ENCODE results near the gene PRPF38B. TPM values are rescaled to one million over a fixed set of nuclear protein-coding genes. Genes with fewer than 3 reads are reported as not detected.

Gene PRPF38B
- total and polyA plus RNA-seq, 2 of the 8 experiments (the other 6 are each of a cell fraction or from before 2014, with no cell fraction given): 16.6 to 50.6 TPM

- H3K14ac ChIP-seq (ENCODE audit: insufficient read length): no peak overlapping the region
- no peak overlapping the region for H2AFZ ChIP-seq (ENCODE audit: low read length)
- no peak overlapping the region for H3K18ac ChIP-seq (ENCODE audit: extremely low read depth, low read length)
- DNase-seq (ENCODE audit: low read depth in 1 of 2, low spot score in 2 of 2): no peak
- no peak overlapping the region for H3K9ac ChIP-seq (replicated peaks in 1 of 4; ENCODE audit: extremely low read depth in 1 of 4, low read depth in 3 of 4, low read length in 3 of 4)
- no peaks in the 10 kb centered on the region for H3K36me3 ChIP-seq (ENCODE audit: control insufficient read depth in 2 of 4, insufficient read depth in 4 of 4, low read length in 3 of 4)
- no peaks in the 10 kb centered on the region for H3K23me2 ChIP-seq (ENCODE audit: low read depth, low read length)
- H4K91ac ChIP-seq (replicated peaks; ENCODE audit: insufficient read length, low read length): no peak overlapping the region
- H2BK12ac ChIP-seq (ENCODE audit: low read depth, low read length): no peak overlapping the region
- no peak overlapping the region for H3K27ac ChIP-seq (ENCODE audit: low read depth, low read length)
- H3K79me2 ChIP-seq (ENCODE audit: control insufficient read depth in 1 of 2, insufficient read depth in 2 of 2, low read length in 2 of 2): no peaks in the 10 kb centered on the region
- H3K4me1 ChIP-seq (replicated peaks in 1 of 4; ENCODE audit: control insufficient read depth in 3 of 4, insufficient read depth in 4 of 4, low read length in 3 of 4): no peaks in the 10 kb centered on the region
- no peak for FAIRE-seq
- no peak overlapping the region for H4K8ac ChIP-seq (ENCODE audit: extremely low read depth, insufficient read depth, low read length)
- no peak overlapping the region for H2AK5ac ChIP-seq (ENCODE audit: low read depth, low read length)
- no peak overlapping the region for H4K5ac ChIP-seq (ENCODE audit: insufficient read length, low read depth, low read length)
- H3K4me3 ChIP-seq (ENCODE audit: extremely low read depth in 1 of 4, insufficient read depth in 2 of 4, low read depth in 3 of 4, low read length in 4 of 4): no peak overlapping the region
- H3K27me3 ChIP-seq (replicated peaks in 1 of 4; ENCODE audit: control insufficient read depth in 3 of 4, extremely low read depth in 1 of 4, insufficient read depth in 3 of 4, low read length in 3 of 4): no peaks in the 10 kb centered on the region
- no peak overlapping the region for H3K4ac ChIP-seq (replicated peaks; ENCODE audit: insufficient read length, low read depth, low read length)
- no peak overlapping the region for H3K23ac ChIP-seq (ENCODE audit: insufficient read length)
- H2BK5ac ChIP-seq (ENCODE audit: low read depth, low read length): no peak overlapping the region
- H4K20me1 ChIP-seq (replicated peaks in 1 of 2; ENCODE audit: control insufficient read depth in 1 of 2, insufficient read depth in 2 of 2, low read length in 2 of 2): no peaks in the 10 kb centered on the region
- H2BK120ac ChIP-seq (replicated peaks; ENCODE audit: low read depth, low read length): no peak overlapping the region
- no peak overlapping the region for H3K56ac ChIP-seq (replicated peaks; ENCODE audit: insufficient read length, low read depth, low read length)
- WGBS, 2 experiments (ENCODE audit: extremely low coverage in 1 of 2, insufficient coverage in 1 of 2, insufficient read length in 1 of 2, insufficient replicate concordance in 2 of 2, low coverage in 1 of 2, low lambda C conversion rate in 2 of 2, missing lambda C conversion rate in 1 of 2): 100% methylated on average over 2 of the region's 2 CpGs; no CpG with 5 or more reads in 1 of the 2 experiments
- TF ChIP-seq EZH2 (IDR thresholded peaks at IDR 0.05; ENCODE audit: low read depth, low read length, severe bottlenecking) (no peak), CBX8 (IDR thresholded peaks at IDR 0.05; ENCODE audit: borderline replicate concordance, low read depth, low read length) (no peak), JUN (IDR thresholded peaks at IDR 0.05; ENCODE audit: low read depth, low read length) (no peak), USF2 (IDR thresholded peaks at IDR 0.05; ENCODE audit: low read length) (no peak), POLR2AphosphoS5 (IDR thresholded peaks at IDR 0.05; ENCODE audit: low read depth, low read length) (no peak)
- ChIA-PET POLR2A (ENCODE audit: partially characterized antibody) (interaction anchor here (1.3 kb wide), 1 partner anchor 7 kb away, joined by 4 read pairs; the partner anchor contains the start of gene HENMT1), CTCF (ENCODE audit: partially characterized antibody) (no interaction called here)
- H2BK20ac ChIP-seq (ENCODE audit: low read length): no peak overlapping the region
- H3K4me2 ChIP-seq (ENCODE audit: insufficient read depth in 1 of 2, low read depth in 2 of 2, low read length in 2 of 2): no peak overlapping the region
- no peaks in the 10 kb centered on the region for H3K9me3 ChIP-seq (ENCODE audit: insufficient read depth in 2 of 2, low read depth in 1 of 2, low read length in 1 of 2)
- no peak overlapping the region for H2BK15ac ChIP-seq (ENCODE audit: low read length)
- no peaks in the 10 kb centered on the region for H3K79me1 ChIP-seq (ENCODE audit: low read depth, low read length)
Measured at GRCh38 chr1:108653431-108654105, 38.5 kb upstream of the PRPF38B start.

Data from H1 (cell line).